ENCODE results near the gene PSME3IP1. TPM values are rescaled to one million over a fixed set of nuclear protein-coding genes. Genes with fewer than 3 reads are reported as not detected.
A peak's percentile ranks its signal among the peaks of the same experiment; 100 is the strongest.

Gene PSME3IP1
- total RNA-seq, 5 donors from 2014 or later (not counting 1 experiment from before 2014, with no cell fraction given) = 132 to 145 (median 144) TPM

DNA sequence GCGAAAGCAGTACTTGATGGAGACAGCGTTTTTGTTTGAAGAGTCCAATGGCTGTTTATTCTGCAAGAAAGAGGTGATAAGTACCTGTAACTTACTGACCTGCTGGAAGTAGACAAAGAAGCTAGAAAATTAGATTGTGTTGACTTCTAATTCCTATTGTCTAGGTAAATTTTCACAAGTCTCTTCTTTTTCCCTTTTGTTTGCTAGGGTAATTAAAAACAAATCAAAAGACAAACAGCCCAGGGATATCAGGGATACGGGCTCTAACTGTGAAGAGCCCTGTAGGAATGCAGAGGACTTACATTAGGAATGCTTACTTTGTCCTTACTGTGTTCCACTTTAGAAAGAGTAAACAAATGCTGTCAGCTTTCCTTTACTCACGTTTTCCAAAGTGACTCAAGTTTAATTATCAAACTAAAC, 7.0 kb downstream of the PSME3IP1 start:
- DNase-seq = no peak
- ATAC-seq (replicated peaks in 1 of 4) = no peak
- Mint-ChIP-seq H3K4me3 (no peak overlapping the region), H3K9me3 (no peaks in the 10 kb centered on the region), H3K4me1 (peaks cover 14 to 22% (median 20%) of the 10 kb centered on the region in 3 donors), H3K27ac (no peak overlapping the region), H3K27me3 (no peaks in the 10 kb centered on the region), H3K36me3 (peaks cover 7% of the 10 kb centered on the region)
- no peaks in the 10 kb centered on the region for H3K9me3 ChIP-seq
- no peaks in the 10 kb centered on the region for H3K27me3 ChIP-seq (replicated peaks in 1 of 2; ENCODE audit: control insufficient read depth in 2 of 2, extremely low read depth in 1 of 2, insufficient read depth in 2 of 2, low read length in 1 of 2)
- WGBS (ENCODE audit: insufficient coverage) = no CpG with 5 or more reads among the region's 4 CpGs
- peaks cover 0 to 5% of the 10 kb centered on the region in 2 donors for H3K36me3 ChIP-seq (ENCODE audit: control insufficient read depth in 2 of 2, extremely low read depth in 1 of 2, insufficient read depth in 1 of 2, low read length in 1 of 2)
- peaks cover 0 to 4% of the 10 kb centered on the region in 2 experiments for H3K4me1 ChIP-seq (ENCODE audit: control insufficient read depth in 1 of 2, extremely low read depth in 1 of 2, insufficient read depth in 2 of 2, low read length in 2 of 2)
- H3K27ac ChIP-seq (ENCODE audit: low read length) = no peak overlapping the region
- POLR2A ChIA-PET = no interaction called here
- CTCF ChIA-PET = no interaction called here
- no peak overlapping the region for H3K4me3 ChIP-seq (ENCODE audit: control insufficient read depth in 1 of 2, extremely low read depth in 1 of 2, low read length in 1 of 2)

DNA sequence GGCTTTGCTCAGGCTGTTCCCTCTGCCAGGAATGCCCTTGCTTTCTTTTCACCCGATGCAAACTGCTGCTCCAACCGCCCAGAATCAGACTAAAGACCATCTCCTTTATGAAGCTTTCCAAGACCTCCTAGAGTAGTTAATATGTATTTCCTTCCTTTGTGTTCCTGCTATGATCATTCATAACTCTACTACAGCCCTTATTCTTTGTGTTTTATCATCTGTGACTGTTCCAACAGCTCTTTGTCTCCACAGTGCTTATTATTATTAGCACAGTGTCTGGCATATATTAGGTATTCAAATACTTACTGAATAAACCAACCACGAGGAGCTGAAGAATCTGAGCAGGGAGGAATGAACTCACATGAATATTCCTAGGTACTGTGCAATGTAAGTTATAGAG, 7.6 kb downstream of the PSME3IP1 start:
- ATAC-seq (replicated peaks in 1 of 4) = no peak
- H3K4me3 Mint-ChIP-seq = no peak overlapping the region
- Histone ChIP-seq H3K9me3 (no peaks in the 10 kb centered on the region), H3K4me3 (ENCODE audit: control insufficient read depth in 1 of 2, extremely low read depth in 1 of 2, low read length in 1 of 2) (no peak overlapping the region), H3K36me3 (ENCODE audit: control insufficient read depth in 2 of 2, extremely low read depth in 1 of 2, insufficient read depth in 1 of 2, low read length in 1 of 2) (peaks cover 0 to 7% of the 10 kb centered on the region in 2 donors), H3K4me1 (ENCODE audit: control insufficient read depth in 1 of 2, extremely low read depth in 1 of 2, insufficient read depth in 2 of 2, low read length in 2 of 2) (peaks cover 0 to 4% of the 10 kb centered on the region in 2 experiments), H3K27ac (ENCODE audit: low read length) (no peak overlapping the region), H3K27me3 (replicated peaks in 1 of 2; ENCODE audit: control insufficient read depth in 2 of 2, extremely low read depth in 1 of 2, insufficient read depth in 2 of 2, low read length in 1 of 2) (no peaks in the 10 kb centered on the region)
- H3K4me1 Mint-ChIP-seq = peaks cover 12 to 20% (median 18%) of the 10 kb centered on the region in 3 donors
- no CpG with 5 or more reads among the region's 3 CpGs for WGBS (ENCODE audit: insufficient coverage)
- H3K27ac Mint-ChIP-seq = no peak overlapping the region
- peaks cover 11% of the 10 kb centered on the region for H3K36me3 Mint-ChIP-seq
- no peaks in the 10 kb centered on the region for H3K9me3 Mint-ChIP-seq
- no peak for DNase-seq
- ChIA-PET CTCF (no interaction called here), POLR2A (no interaction called here)
- H3K27me3 Mint-ChIP-seq = no peaks in the 10 kb centered on the region

DNA sequence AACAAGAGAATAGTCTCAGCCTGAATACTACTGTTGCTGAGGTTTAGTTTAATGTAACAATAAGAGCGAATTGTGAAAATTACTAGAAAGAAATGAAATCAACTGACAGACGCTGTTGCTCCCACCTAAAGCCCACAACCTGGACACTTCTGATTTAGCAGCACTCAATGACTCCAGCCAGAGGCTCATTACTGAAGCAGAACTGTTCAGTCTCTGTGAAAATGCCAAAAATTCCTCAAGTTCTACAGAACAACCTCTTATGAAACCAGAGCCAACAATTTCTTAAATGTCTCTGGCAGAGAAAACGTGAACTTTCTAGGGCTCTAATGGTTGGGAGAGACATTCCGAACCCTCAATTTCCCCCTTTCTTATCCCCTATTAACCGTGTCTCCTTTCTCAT, 9.9 kb downstream of the PSME3IP1 start:
- Mint-ChIP-seq H3K9me3 (no peaks in the 10 kb centered on the region), H3K4me3 (no peak overlapping the region), H3K27ac (no peak overlapping the region), H3K36me3 (peaks cover 25% of the 10 kb centered on the region), H3K4me1 (peaks cover 2 to 6% (median 5%) of the 10 kb centered on the region in 3 donors), H3K27me3 (no peaks in the 10 kb centered on the region)
- ChIA-PET POLR2A (no interaction called here), CTCF (interaction anchor here in 1 of 2 donors (0.5 to 1.0 kb wide), 2 partner anchors 83 to 92 kb away, joined by 3 to 7 read pairs; no protein-coding TSS in a partner anchor)
- Histone ChIP-seq H3K9me3 (no peaks in the 10 kb centered on the region), H3K27me3 (replicated peaks in 1 of 2; ENCODE audit: control insufficient read depth in 2 of 2, extremely low read depth in 1 of 2, insufficient read depth in 2 of 2, low read length in 1 of 2) (no peaks in the 10 kb centered on the region), H3K4me3 (ENCODE audit: control insufficient read depth in 1 of 2, extremely low read depth in 1 of 2, low read length in 1 of 2) (no peak overlapping the region), H3K27ac (ENCODE audit: low read length) (no peak overlapping the region), H3K4me1 (ENCODE audit: control insufficient read depth in 1 of 2, extremely low read depth in 1 of 2, insufficient read depth in 2 of 2, low read length in 2 of 2) (no peaks in the 10 kb centered on the region), H3K36me3 (ENCODE audit: control insufficient read depth in 2 of 2, extremely low read depth in 1 of 2, insufficient read depth in 1 of 2, low read length in 1 of 2) (peaks cover 8 to 30% of the 10 kb centered on the region in 2 donors)
- ATAC-seq (replicated peaks in 1 of 4) (no peak), DNase-seq (no peak)
- WGBS (ENCODE audit: insufficient coverage) = no CpG with 5 or more reads among the region's 5 CpGs

DNA sequence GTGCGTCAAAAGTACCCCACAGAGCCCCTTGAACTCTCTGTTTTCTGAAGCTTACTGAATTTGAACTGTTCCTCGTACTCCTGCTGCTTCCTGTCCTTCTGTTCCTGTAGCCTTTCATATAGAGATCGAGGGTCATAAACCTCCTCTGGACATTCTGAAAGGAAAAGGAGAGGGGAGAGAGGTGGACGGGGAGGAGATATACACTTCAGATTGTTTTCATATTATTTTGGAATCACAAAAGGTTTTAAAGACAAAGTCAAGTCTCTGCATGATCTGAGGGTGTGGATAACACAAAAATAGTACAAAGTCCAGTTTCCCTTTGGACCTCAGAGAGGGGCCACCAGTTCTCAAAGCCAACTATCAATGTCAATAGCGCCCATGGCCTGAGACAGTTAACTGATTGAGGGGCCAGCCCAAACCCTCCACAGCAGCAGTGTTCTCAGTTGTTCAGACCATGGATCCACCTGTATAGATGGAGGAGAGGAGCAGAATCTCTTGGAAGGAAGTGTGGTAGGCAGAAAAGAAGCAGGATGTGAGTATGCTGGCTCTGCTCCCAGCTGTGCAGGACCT, 13.0 kb downstream of the PSME3IP1 start:
- Mint-ChIP-seq H3K27me3 (no peaks in the 10 kb centered on the region), H3K27ac (peak overlapping the region; percentile 39 to 48), H3K36me3 (peaks cover 28% of the 10 kb centered on the region), H3K4me3 (no peak overlapping the region), H3K9me3 (no peaks in the 10 kb centered on the region), H3K4me1 (peaks cover 3 to 5% (median 3%) of the 10 kb centered on the region in 3 donors)
- DNase-seq = no peak
- ATAC-seq (replicated peaks in 1 of 4) = no peak
- ChIA-PET POLR2A (no interaction called here), CTCF (no interaction called here)
- WGBS (ENCODE audit: insufficient coverage) = 67% methylated on average over 1 of the region's 5 CpGs
- Histone ChIP-seq H3K9me3 (no peaks in the 10 kb centered on the region), H3K36me3 (ENCODE audit: control insufficient read depth in 2 of 2, extremely low read depth in 1 of 2, insufficient read depth in 1 of 2, low read length in 1 of 2) (peaks cover 11 to 43% of the 10 kb centered on the region in 2 donors), H3K4me1 (ENCODE audit: control insufficient read depth in 1 of 2, extremely low read depth in 1 of 2, insufficient read depth in 2 of 2, low read length in 2 of 2) (no peaks in the 10 kb centered on the region), H3K27me3 (replicated peaks in 1 of 2; ENCODE audit: control insufficient read depth in 2 of 2, extremely low read depth in 1 of 2, insufficient read depth in 2 of 2, low read length in 1 of 2) (no peaks in the 10 kb centered on the region), H3K4me3 (ENCODE audit: control insufficient read depth in 1 of 2, extremely low read depth in 1 of 2, low read length in 1 of 2) (no peak overlapping the region), H3K27ac (ENCODE audit: low read length) (no peak overlapping the region)

DNA sequence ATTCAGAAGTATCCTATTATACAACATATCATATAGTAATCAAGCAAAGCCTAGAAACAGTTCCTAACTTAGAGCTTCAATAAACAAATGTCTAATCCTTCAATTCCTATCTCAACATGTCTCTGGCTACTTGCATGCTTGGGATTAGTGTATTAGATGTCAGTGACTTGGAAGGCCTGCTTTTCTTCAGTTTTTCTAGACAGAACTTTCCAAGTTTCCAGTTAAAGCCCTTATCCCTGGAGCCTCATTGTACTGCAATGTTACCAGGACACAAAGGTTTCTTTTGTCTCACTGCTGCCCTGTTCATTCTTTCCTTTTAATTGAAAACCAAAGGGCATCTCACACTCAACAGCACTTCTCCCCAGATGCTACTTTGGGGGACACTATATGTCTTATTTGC, 16.5 kb downstream of the PSME3IP1 start:
- Mint-ChIP-seq H3K36me3 (peaks cover 46% of the 10 kb centered on the region), H3K27ac (no peak overlapping the region), H3K4me3 (no peak overlapping the region), H3K9me3 (no peaks in the 10 kb centered on the region), H3K4me1 (peaks cover 12 to 13% (median 12%) of the 10 kb centered on the region in 3 donors), H3K27me3 (no peaks in the 10 kb centered on the region)
- no peak for ATAC-seq (replicated peaks in 1 of 4)
- ChIA-PET CTCF (interaction anchor here (0.6 to 1.9 kb wide), 6 partner anchors 14 to 205 kb away, joined by 3 to 6 read pairs (median 4); partner anchors contain the start of gene CPNE2 (in 1 of the 2)), POLR2A (interaction anchor here in 1 of 2 donors (0.6 to 1.1 kb wide), 3 partner anchors 39 to 718 kb away, joined by 3 to 15 read pairs (median 3); partner anchors contain the start of genes NUDT21 and OGFOD1)
- peaks cover 11 to 63% of the 10 kb centered on the region in 2 donors for H3K36me3 ChIP-seq (ENCODE audit: control insufficient read depth in 2 of 2, extremely low read depth in 1 of 2, insufficient read depth in 1 of 2, low read length in 1 of 2)
- H3K4me3 ChIP-seq (ENCODE audit: control insufficient read depth in 1 of 2, extremely low read depth in 1 of 2, low read length in 1 of 2) = no peak overlapping the region
- H3K9me3 ChIP-seq = no peaks in the 10 kb centered on the region
- H3K27me3 ChIP-seq (replicated peaks in 1 of 2; ENCODE audit: control insufficient read depth in 2 of 2, extremely low read depth in 1 of 2, insufficient read depth in 2 of 2, low read length in 1 of 2) = no peaks in the 10 kb centered on the region
- no peak for DNase-seq
- no peak overlapping the region for H3K27ac ChIP-seq (ENCODE audit: low read length)
- no peaks in the 10 kb centered on the region for H3K4me1 ChIP-seq (ENCODE audit: control insufficient read depth in 1 of 2, extremely low read depth in 1 of 2, insufficient read depth in 2 of 2, low read length in 2 of 2)

- Mint-ChIP-seq H3K4me1 (peaks cover 12 to 13% (median 12%) of the 10 kb centered on the region in 3 donors), H3K9me3 (no peaks in the 10 kb centered on the region), H3K27ac (no peak overlapping the region), H3K36me3 (peaks cover 53% of the 10 kb centered on the region), H3K4me3 (no peak overlapping the region), H3K27me3 (no peaks in the 10 kb centered on the region)
- no peak overlapping the region for H3K4me3 ChIP-seq (ENCODE audit: control insufficient read depth in 1 of 2, extremely low read depth in 1 of 2, low read length in 1 of 2)
- 20% methylated on average over 1 of the region's 4 CpGs for WGBS (ENCODE audit: insufficient coverage)
- no peaks in the 10 kb centered on the region for H3K9me3 ChIP-seq
- no peaks in the 10 kb centered on the region for H3K4me1 ChIP-seq (ENCODE audit: control insufficient read depth in 1 of 2, extremely low read depth in 1 of 2, insufficient read depth in 2 of 2, low read length in 2 of 2)
- CTCF ChIA-PET = interaction anchor here in 1 of 2 donors (0.6 to 1.7 kb wide), 4 partner anchors 75 to 560 kb away, joined by 3 to 6 read pairs (median 3); partner anchors contain the start of genes CPNE2 and MT2A
- peaks cover 11 to 73% of the 10 kb centered on the region in 2 donors for H3K36me3 ChIP-seq (ENCODE audit: control insufficient read depth in 2 of 2, extremely low read depth in 1 of 2, insufficient read depth in 1 of 2, low read length in 1 of 2)
- peak in 13 of 35 experiments; percentile 5 to 85 (median 21) for DNase-seq
- H3K27ac ChIP-seq (ENCODE audit: low read length) = no peak overlapping the region
- H3K27me3 ChIP-seq (replicated peaks in 1 of 2; ENCODE audit: control insufficient read depth in 2 of 2, extremely low read depth in 1 of 2, insufficient read depth in 2 of 2, low read length in 1 of 2) = no peaks in the 10 kb centered on the region
- peak; percentile 71 to 95 (median 87) for ATAC-seq (replicated peaks in 1 of 4)
- POLR2A ChIA-PET = interaction anchor here in 1 of 2 donors (0.7 kb wide), 1 partner anchor 860 kb away, joined by 3 read pairs; no protein-coding TSS in a partner anchor
These were observed 17.9 kb downstream of the PSME3IP1 start for GRCh38 chr16:57167953-57168352.
